ENCODE data around the gene UBA5. TPM values are rescaled to one million over a fixed set of nuclear protein-coding genes. Genes with fewer than 3 reads are reported as not detected.

The UBA5 gene
- polyA plus RNA-seq, 1 donor (not counting 4 experiments of a cell fraction or from before 2014, with no cell fraction given) = 48.0 TPM

DNA sequence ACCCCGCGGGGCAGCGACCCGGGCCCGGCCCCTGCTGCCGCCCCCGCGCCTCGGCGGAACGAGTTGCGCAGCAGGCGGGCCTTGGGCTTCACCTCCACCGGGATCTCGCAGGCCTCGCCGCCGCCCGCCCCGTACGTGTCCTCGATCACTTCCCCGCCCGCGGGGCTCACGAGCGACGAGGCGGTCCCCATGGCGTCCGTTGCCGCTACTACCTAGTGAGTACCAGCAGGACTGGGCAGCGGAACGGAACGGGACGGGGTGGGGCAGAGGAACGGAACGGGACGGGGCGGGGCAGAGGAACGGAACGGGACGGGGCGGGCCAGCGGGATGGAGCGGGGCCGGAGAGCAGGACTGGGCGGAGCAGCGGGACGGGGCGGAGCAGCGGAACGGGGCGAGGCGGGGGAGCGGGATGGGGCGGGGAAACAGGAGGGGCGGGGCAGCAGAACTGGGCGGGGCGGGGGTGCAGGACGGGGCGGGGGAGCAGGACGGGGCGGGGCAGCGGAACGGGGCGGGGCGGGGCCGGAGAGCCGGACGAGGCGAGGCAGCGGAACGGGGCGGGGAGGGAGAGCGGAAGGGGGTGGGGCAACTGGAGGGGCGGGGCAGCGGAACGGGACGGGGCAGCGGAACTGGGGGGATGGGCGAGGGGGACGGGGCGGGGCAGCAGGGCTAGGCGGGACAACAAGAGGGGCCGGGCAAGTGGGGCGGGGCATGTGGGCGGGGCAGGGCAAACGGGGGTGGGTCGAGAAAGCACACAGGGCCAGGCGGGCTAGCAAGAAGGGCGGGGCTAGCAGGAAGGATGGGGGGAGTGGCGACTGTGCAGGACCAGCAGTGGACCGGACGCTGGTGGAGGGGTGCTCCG, 62.3 kb downstream of the UBA5 start, which contains the start of gene NPHP3:
TSS of gene NPHP3 (minus strand) at position 245 of the 859 bp plus-strand sequence. CDS start at position 191, 54 bp downstream.
- Histone ChIP-seq H3K4me3 (ENCODE audit: control insufficient read depth in 2 of 3, extremely low read depth in 1 of 3, insufficient read depth in 2 of 3, low read depth in 1 of 3, low read length in 3 of 3) (peak within 1 kb of the TSS; percentile 69 to 89 (median 74)), H3K9me1 (ENCODE audit: control insufficient read depth, extremely low read depth, insufficient read depth, low read length) (no peaks in the 10 kb centered on the region), H3K4me1 (ENCODE audit: control insufficient read depth, extremely low read depth, insufficient read depth, low read length) (peaks cover 17% of the 10 kb centered on the region), H3K9ac (ENCODE audit: control insufficient read depth, extremely low read depth, insufficient read depth, low read length) (peak within 1 kb of the TSS; percentile 92), H4K20me1 (ENCODE audit: control insufficient read depth, extremely low read depth, insufficient read depth, low read length) (no peaks in the 10 kb centered on the region), H2AFZ (ENCODE audit: control insufficient read depth, low read length) (peak within 1 kb of the TSS; percentile 97), H3K36me3 (ENCODE audit: control insufficient read depth in 2 of 2, extremely low read depth in 1 of 2, insufficient read depth in 2 of 2, low read length in 2 of 2) (no peaks in the 10 kb centered on the region), H3K27ac (ENCODE audit: control insufficient read depth, insufficient read depth, low read length) (peak within 1 kb of the TSS; percentile 74), H3K4me2 (ENCODE audit: control insufficient read depth, extremely low read depth, insufficient read depth, low read depth, low read length) (peak within 1 kb of the TSS; percentile 87), H3K27me3 (ENCODE audit: control insufficient read depth, extremely low read depth, insufficient read depth, low read length) (no peaks in the 10 kb centered on the region), H3K9me3 (ENCODE audit: control insufficient read depth, low read depth, low read length) (no peaks in the 10 kb centered on the region), H3K79me2 (ENCODE audit: control insufficient read depth, insufficient read depth, low read length) (peaks cover 17% of the 10 kb centered on the region)
- dilution Hi-C loops (cut with MboI; ENCODE audit: extremely low pct_ligation_motif_present, low sequenced_read_pairs) = no loop called here
- DNase-seq (ENCODE audit: low read depth, low spot score) (peak; percentile 79), FAIRE-seq (peak; percentile 34)
- no peak for TF ChIP-seq EZH2 (IDR thresholded peaks at IDR 0.05; ENCODE audit: low read length)
- TF ChIP-seq, protein P1, sequence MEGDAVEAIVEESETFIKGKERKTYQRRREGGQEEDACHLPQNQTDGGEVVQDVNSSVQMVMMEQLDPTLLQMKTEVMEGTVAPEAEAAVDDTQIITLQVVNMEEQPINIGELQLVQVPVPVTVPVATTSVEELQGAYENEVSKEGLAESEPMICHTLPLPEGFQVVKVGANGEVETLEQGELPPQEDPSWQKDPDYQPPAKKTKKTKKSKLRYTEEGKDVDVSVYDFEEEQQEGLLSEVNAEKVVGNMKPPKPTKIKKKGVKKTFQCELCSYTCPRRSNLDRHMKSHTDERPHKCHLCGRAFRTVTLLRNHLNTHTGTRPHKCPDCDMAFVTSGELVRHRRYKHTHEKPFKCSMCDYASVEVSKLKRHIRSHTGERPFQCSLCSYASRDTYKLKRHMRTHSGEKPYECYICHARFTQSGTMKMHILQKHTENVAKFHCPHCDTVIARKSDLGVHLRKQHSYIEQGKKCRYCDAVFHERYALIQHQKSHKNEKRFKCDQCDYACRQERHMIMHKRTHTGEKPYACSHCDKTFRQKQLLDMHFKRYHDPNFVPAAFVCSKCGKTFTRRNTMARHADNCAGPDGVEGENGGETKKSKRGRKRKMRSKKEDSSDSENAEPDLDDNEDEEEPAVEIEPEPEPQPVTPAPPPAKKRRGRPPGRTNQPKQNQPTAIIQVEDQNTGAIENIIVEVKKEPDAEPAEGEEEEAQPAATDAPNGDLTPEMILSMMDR (optimal IDR thresholded peaks at IDR 0.05 in 1 of 3, IDR thresholded peaks at IDR 0.05 in 1 of 3, conservative IDR thresholded peaks at IDR 0.05 in 1 of 3; ENCODE audit: extremely low read depth in 1 of 3, insufficient read depth in 2 of 3, low read length in 3 of 3) = no peak

DNA sequence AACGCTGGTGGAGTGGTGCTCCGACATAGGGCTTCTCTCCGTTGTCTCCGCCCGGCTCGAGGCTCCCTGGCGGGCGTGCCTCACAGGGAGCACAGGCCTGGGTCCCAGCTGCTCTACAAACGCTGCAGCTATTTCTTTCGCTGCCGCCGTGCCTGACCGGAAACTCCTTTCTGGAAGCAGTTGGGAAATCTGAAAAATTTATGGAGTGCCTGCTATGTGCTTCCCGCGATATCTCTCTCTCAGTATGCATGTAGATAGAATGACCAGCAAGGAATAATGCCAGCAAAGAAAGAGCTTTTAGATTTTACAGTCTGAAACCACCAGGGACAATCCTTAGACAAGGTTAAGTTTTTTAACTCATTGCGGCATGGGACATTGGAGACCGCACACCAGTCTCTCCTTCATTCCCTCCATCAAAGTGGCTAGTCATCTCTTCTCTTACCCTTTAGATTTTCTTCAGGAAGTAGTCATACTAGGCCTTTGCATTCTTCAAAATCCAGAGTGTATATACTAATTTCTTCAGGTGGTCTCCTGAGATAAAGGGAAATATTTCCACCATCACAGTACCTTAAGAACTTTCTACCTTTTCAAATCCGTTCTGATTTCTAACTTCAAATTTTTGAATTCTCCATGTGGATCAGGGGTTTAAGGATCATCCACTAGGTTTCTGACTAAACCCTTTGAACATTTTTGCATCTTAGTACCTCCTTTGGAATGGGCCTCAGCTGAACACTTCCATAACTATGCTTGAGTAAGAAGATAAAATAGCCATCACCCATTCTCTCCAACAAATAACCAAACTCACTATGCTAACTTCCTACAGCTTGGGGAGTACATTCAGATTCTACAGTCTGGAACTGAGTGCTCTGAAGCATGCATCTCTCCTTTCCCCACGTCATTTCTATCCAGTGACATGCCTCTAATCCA, 63.2 kb downstream of the UBA5 start:
- TF ChIP-seq EZH2 (IDR thresholded peaks at IDR 0.05; ENCODE audit: low read length) = no peak
- TF ChIP-seq, protein P1 (optimal IDR thresholded peaks at IDR 0.05 in 1 of 3, IDR thresholded peaks at IDR 0.05 in 1 of 3, conservative IDR thresholded peaks at IDR 0.05 in 1 of 3; ENCODE audit: extremely low read depth in 1 of 3, insufficient read depth in 2 of 3, low read length in 3 of 3) = no peak
- FAIRE-seq (peak; percentile 56), DNase-seq (ENCODE audit: low read depth, low spot score) (no peak)
- no peaks in the 10 kb centered on the region for H3K27me3 ChIP-seq (ENCODE audit: control insufficient read depth, extremely low read depth, insufficient read depth, low read length)
- dilution Hi-C loops (cut with MboI; ENCODE audit: extremely low pct_ligation_motif_present, low sequenced_read_pairs) = no loop called here
- no peaks in the 10 kb centered on the region for H3K9me3 ChIP-seq (ENCODE audit: control insufficient read depth, low read depth, low read length)
- no peaks in the 10 kb centered on the region for H4K20me1 ChIP-seq (ENCODE audit: control insufficient read depth, extremely low read depth, insufficient read depth, low read length)
- H3K9me1 ChIP-seq (ENCODE audit: control insufficient read depth, extremely low read depth, insufficient read depth, low read length) = no peaks in the 10 kb centered on the region
- H3K27ac ChIP-seq (ENCODE audit: control insufficient read depth, insufficient read depth, low read length) = peak overlapping the region; percentile 44
- peak overlapping the region; percentile 97 for H2AFZ ChIP-seq (ENCODE audit: control insufficient read depth, low read length)
- H3K9ac ChIP-seq (ENCODE audit: control insufficient read depth, extremely low read depth, insufficient read depth, low read length) = peak overlapping the region; percentile 59
- no peaks in the 10 kb centered on the region for H3K36me3 ChIP-seq (ENCODE audit: control insufficient read depth in 2 of 2, extremely low read depth in 1 of 2, insufficient read depth in 2 of 2, low read length in 2 of 2)
- peaks cover 17% of the 10 kb centered on the region for H3K4me1 ChIP-seq (ENCODE audit: control insufficient read depth, extremely low read depth, insufficient read depth, low read length)
- H3K4me3 ChIP-seq (ENCODE audit: control insufficient read depth in 2 of 3, extremely low read depth in 1 of 3, insufficient read depth in 2 of 3, low read depth in 1 of 3, low read length in 3 of 3) = peak overlapping the region; percentile 58 to 80 (median 69)
- H3K4me2 ChIP-seq (ENCODE audit: control insufficient read depth, extremely low read depth, insufficient read depth, low read depth, low read length) = peak overlapping the region; percentile 85
- peaks cover 17% of the 10 kb centered on the region for H3K79me2 ChIP-seq (ENCODE audit: control insufficient read depth, insufficient read depth, low read length)

All from keratinocyte (primary cell).